ENCODE measurements around the gene BTBD9. TPM values are rescaled to one million over a fixed set of nuclear protein-coding genes. Genes with fewer than 3 reads are reported as not detected.

Gene BTBD9
- total RNA-seq, 1 donor from 2014 or later = 24.1 TPM

DNA sequence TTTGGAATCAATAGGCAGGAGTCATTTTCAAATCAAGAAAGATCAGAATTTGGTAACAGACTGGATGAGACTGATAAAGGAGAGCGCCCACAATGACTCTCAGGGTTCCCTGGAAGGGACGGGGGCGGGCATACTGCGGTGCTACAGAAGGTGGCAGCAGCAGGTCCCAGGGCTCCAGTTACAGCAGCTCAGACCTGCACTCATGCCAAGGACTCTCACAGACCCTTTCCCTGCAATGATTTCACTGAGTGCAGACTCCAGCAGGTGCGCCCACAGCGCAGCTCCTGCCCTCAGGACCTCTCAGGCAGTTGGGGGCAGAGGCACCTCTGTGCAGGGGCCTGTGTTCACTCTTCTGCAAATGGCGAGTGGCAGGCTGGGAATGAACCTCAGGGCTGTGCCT lies 460.4 kb downstream of the BTBD9 start:
- DNase-seq (ENCODE audit: extremely low spot score in 2 of 2) = no peak

DNA sequence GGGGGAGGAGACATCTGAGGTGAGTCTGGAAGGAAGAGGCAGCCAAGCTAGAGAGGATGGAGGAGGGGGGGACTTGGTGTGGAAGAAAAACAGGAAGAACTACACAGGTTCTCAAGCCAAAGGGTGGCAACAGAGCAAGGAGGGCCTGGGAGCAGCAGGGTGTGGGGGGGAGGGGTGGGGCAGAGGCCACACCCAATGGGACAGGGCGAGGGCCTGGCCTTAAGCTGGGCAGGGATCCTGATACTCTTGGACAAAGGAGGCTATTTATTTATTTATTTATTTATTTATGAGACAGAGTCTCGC lies 461.2 kb downstream of the BTBD9 start:
- TF ChIP-seq, protein P1, sequence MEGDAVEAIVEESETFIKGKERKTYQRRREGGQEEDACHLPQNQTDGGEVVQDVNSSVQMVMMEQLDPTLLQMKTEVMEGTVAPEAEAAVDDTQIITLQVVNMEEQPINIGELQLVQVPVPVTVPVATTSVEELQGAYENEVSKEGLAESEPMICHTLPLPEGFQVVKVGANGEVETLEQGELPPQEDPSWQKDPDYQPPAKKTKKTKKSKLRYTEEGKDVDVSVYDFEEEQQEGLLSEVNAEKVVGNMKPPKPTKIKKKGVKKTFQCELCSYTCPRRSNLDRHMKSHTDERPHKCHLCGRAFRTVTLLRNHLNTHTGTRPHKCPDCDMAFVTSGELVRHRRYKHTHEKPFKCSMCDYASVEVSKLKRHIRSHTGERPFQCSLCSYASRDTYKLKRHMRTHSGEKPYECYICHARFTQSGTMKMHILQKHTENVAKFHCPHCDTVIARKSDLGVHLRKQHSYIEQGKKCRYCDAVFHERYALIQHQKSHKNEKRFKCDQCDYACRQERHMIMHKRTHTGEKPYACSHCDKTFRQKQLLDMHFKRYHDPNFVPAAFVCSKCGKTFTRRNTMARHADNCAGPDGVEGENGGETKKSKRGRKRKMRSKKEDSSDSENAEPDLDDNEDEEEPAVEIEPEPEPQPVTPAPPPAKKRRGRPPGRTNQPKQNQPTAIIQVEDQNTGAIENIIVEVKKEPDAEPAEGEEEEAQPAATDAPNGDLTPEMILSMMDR (IDR thresholded peaks at IDR 0.05) = no peak
- no peak for TF ChIP-seq POLR2AphosphoS5 (IDR thresholded peaks at IDR 0.05; ENCODE audit: insufficient read depth in 1 of 2, low read depth in 1 of 2)
- no peak for TF ChIP-seq POLR2A (IDR thresholded peaks at IDR 0.05)
- Histone ChIP-seq H3K36me3 (no peaks in the 10 kb centered on the region), H3K9me3 (no peaks in the 10 kb centered on the region), H3K27ac (no peak overlapping the region), H3K27me3 (no peaks in the 10 kb centered on the region), H3K4me3 (no peak overlapping the region), H3K4me1 (peaks cover 5% of the 10 kb centered on the region)
- intact Hi-C loops (cut with DNase I) = no loop called here
- DNase-seq (ENCODE audit: extremely low spot score in 2 of 2) = no peak

More for the DNA sequence above, 460.4 kb downstream of the BTBD9 start:
- no peak overlapping the region for H3K27ac ChIP-seq
- H3K27me3 ChIP-seq = no peaks in the 10 kb centered on the region
- no peaks in the 10 kb centered on the region for H3K9me3 ChIP-seq
- H3K36me3 ChIP-seq = no peaks in the 10 kb centered on the region
- peaks cover 5% of the 10 kb centered on the region for H3K4me1 ChIP-seq
- TF ChIP-seq POLR2AphosphoS5 (IDR thresholded peaks at IDR 0.05; ENCODE audit: insufficient read depth in 1 of 2, low read depth in 1 of 2) (no peak), POLR2A (IDR thresholded peaks at IDR 0.05) (no peak)
- TF ChIP-seq, protein P1 (IDR thresholded peaks at IDR 0.05) = no peak
- no peak overlapping the region for H3K4me3 ChIP-seq
- intact Hi-C loops (cut with DNase I) = no loop called here

DNA sequence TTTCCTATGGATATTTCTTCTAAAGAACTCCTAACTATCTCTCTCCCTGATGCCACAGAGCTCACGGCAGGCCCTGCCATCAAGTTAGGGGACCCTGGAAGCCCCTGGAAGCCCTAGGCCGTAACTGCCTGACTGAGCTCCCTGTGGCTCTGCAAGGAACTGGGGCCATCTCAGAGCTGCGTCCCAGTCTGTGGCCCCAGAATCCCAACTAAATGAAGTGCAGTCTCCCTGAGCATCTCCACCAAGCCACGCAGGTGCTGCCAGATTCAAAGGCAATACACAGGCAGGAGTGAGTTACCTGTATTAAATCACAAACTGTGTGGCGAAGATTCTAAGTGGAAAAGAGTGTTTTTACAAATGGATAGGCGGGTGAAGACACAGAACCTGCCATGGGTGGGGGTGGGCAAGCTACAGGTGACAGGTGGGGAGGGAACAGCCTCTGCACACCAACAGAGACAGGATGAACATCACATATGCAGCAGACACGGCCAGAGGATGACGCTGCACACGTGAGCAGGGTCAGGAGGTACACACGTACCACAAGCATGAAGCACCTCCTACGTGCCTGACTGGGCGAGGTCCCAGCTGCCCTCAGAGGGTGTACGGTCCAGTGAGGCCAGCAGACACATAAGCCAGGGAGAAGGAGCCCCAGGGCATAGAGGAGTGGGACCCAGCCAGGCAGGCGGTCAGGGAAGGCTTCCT lies 461.7 kb downstream of the BTBD9 start:
- intact Hi-C loops (cut with DNase I) = no loop called here
- H3K9me3 ChIP-seq = no peaks in the 10 kb centered on the region
- H3K36me3 ChIP-seq = no peaks in the 10 kb centered on the region
- no peak overlapping the region for H3K4me3 ChIP-seq
- H3K27me3 ChIP-seq = no peaks in the 10 kb centered on the region
- TF ChIP-seq POLR2A (IDR thresholded peaks at IDR 0.05) (no peak), POLR2AphosphoS5 (IDR thresholded peaks at IDR 0.05; ENCODE audit: insufficient read depth in 1 of 2, low read depth in 1 of 2) (no peak)
- TF ChIP-seq, protein P1 (IDR thresholded peaks at IDR 0.05) = no peak
- no peak for DNase-seq (ENCODE audit: extremely low spot score in 2 of 2)
- peaks cover 5% of the 10 kb centered on the region for H3K4me1 ChIP-seq
- no peak overlapping the region for H3K27ac ChIP-seq

DNA sequence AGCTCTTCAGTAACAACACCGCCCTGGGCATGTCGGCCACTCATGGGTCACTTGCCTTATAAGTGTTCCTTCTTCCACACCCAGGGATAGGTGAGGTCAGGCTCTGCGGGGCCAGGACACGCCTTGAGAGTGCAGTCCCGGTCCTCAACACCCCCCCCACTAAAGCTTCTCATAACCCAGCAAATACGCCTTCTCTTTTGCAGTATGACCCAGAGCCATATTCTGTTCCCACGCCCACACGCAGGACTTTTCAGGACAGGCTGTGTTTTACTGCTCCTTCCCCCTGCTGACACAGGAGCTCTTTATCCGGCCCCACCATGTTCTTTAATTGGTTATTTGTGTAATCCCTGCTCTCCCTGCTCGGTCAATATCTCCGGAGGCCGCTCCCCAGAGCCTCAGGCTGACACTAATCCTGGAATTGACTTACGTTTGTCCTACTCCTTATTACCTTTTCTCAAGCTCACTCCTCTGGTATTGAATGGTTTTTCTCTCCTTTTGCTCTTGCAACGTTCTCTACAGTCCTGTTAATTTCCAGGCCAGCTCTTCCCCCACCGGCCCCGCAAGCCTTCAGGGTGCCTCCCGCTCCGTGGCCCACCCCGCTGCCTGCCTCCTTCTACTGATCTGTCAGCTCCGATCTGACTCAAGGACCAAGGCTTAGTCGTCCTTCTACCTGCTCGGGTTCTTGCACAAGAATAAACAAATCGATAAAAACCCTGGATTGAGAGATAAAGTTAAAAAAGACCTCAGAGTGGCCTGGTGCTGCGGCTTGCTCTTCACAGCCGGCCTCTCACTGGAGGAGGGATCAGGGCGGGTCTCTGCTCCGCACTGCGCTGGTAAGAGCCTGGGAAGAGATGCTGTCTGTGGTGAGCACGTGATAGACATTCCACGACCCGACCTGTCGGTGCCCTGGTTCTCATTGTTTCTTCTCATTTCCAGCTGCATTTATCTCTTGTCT lies 462.7 kb downstream of the BTBD9 start:
- Histone ChIP-seq H3K36me3 (no peaks in the 10 kb centered on the region), H3K27me3 (no peaks in the 10 kb centered on the region), H3K4me1 (peaks cover 5% of the 10 kb centered on the region), H3K9me3 (no peaks in the 10 kb centered on the region), H3K4me3 (no peak overlapping the region), H3K27ac (no peak overlapping the region)
- no peak for TF ChIP-seq POLR2AphosphoS5 (IDR thresholded peaks at IDR 0.05; ENCODE audit: insufficient read depth in 1 of 2, low read depth in 1 of 2)
- TF ChIP-seq, protein P1 (IDR thresholded peaks at IDR 0.05) = no peak
- DNase-seq (ENCODE audit: extremely low spot score in 2 of 2) = no peak
- intact Hi-C loops (cut with DNase I) = no loop called here

DNA sequence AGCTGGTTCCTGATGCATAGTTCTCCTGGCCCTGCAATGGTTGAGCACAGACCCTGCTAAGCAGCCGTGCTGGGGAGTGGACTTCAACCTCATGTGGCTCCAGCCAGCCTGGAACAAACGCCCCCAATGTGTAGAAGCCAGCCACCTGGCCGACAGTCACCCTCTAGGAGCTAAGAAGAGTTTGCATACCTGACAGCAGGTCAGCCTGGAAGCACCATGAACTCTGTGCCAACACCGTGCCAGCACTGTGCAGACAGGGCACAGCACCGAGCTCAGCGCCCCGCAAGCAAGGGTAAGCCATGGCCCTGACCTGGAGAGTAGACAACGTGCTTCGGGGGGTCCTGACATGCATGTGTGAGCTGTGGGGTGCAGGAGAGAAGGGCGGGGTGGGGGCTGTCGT lies 463.9 kb downstream of the BTBD9 start:
- intact Hi-C loops (cut with DNase I) = no loop called here
- TF ChIP-seq, protein P1 (IDR thresholded peaks at IDR 0.05) = no peak
- TF ChIP-seq POLR2AphosphoS5 (IDR thresholded peaks at IDR 0.05; ENCODE audit: insufficient read depth in 1 of 2, low read depth in 1 of 2) (no peak), POLR2A (IDR thresholded peaks at IDR 0.05) (no peak)
- Histone ChIP-seq H3K27me3 (no peaks in the 10 kb centered on the region), H3K4me3 (no peak overlapping the region), H3K36me3 (no peaks in the 10 kb centered on the region), H3K27ac (no peak overlapping the region), H3K4me1 (peaks cover 5% of the 10 kb centered on the region), H3K9me3 (no peaks in the 10 kb centered on the region)
- DNase-seq (ENCODE audit: extremely low spot score in 2 of 2) = no peak

Measured in vagina (tissue), 2 donors.